CD14-positive monocyte (primary cell): Measurements from ENCODE around the gene KRTAP21-3. TPM values are rescaled to one million over a fixed set of nuclear protein-coding genes. Genes with fewer than 3 reads are reported as not detected.

Source experiments
- DNase-seq, 3 donors: peaks; one replicate each; pipeline ENCODE4 v3.0.0-alpha.2; 2011 to 2022
- H2AFZ ChIP-seq: 2 replicates; pipeline ENCODE4 v1.6.0; 2012; ENCODE audit warnings: mild to moderate bottlenecking, low read depth, low read length, inconsistent platforms; ENCODE audit not compliant: insufficient read depth, poor library complexity, severe bottlenecking
- H3K27ac ChIP-seq, 2 donors: 1 replicate in 1 of 2; 2 replicates in 1 of 2; pipeline ENCODE4 v1.5.1; 2012 to 2013; ENCODE audit warnings: low read length in 2 of 2, control low read depth in 1 of 2, inconsistent platforms in 1 of 2, low read depth in 1 of 2, mild to moderate bottlenecking in 1 of 2
- H3K27me3 ChIP-seq, 2 donors: one replicate each; pipeline versions ENCODE4 v1.6.0 to v1.6.1; 2011 to 2013; ENCODE audit warnings: low read length in 2 of 2; ENCODE audit not compliant: control insufficient read depth in 2 of 2, insufficient read depth in 2 of 2
- H3K36me3 ChIP-seq, 2 donors: replicated peaks in 1 of 2; 1 replicate in 1 of 2; 2 replicates in 1 of 2; pipeline versions ENCODE4 v1.5.1 to v1.6.1; 2012 to 2013; ENCODE audit warnings: low read length in 2 of 2, control low read depth in 1 of 2, inconsistent platforms in 1 of 2, mild to moderate bottlenecking in 1 of 2; ENCODE audit not compliant: insufficient read depth in 2 of 2, control insufficient read depth in 1 of 2
- H3K4me1 ChIP-seq, 2 donors: 1 replicate in 1 of 2; 2 replicates in 1 of 2; pipeline versions ENCODE4 v1.5.1 to v1.6.1; 2012 to 2013; ENCODE audit warnings: low read length in 2 of 2, control low read depth in 1 of 2, inconsistent platforms in 1 of 2, mild to moderate bottlenecking in 1 of 2, moderate library complexity in 1 of 2; ENCODE audit not compliant: insufficient read depth in 2 of 2, control insufficient read depth in 1 of 2
- H3K4me2 ChIP-seq: replicated peaks from 2 replicates; pipeline ENCODE3; 2012; ENCODE audit warnings: low read length, moderate library complexity, mild to moderate bottlenecking; ENCODE audit not compliant: poor library complexity, severe bottlenecking; ENCODE audit errors: extremely low read depth
- H3K4me3 ChIP-seq, 3 experiments: fragments of 200-600 bp in 1 of 3; sonication (generic) in 1 of 3; replicated peaks in 1 of 3; 1 replicate in 2 of 3; 2 replicates in 1 of 3; pipeline ENCODE4 v1.5.1; 2011 to 2013; ENCODE audit warnings: low read length in 3 of 3, mild to moderate bottlenecking in 3 of 3, control low read depth in 2 of 3, low read depth in 2 of 3, inconsistent platforms in 1 of 3, moderate library complexity in 1 of 3
- H3K79me2 ChIP-seq: 2 replicates; pipeline ENCODE4 v1.6.0; 2012; ENCODE audit warnings: mild to moderate bottlenecking, control low read depth, inconsistent platforms, low read length, moderate library complexity; ENCODE audit not compliant: insufficient read depth
- H3K9ac ChIP-seq: 2 replicates; pipeline ENCODE4 v1.6.0; 2017; ENCODE audit warnings: low read length, mild to moderate bottlenecking; ENCODE audit not compliant: insufficient read depth, poor library complexity, severe bottlenecking
- H3K9me3 ChIP-seq, 2 donors: replicated peaks in 1 of 2; 1 replicate in 1 of 2; 2 replicates in 1 of 2; pipeline versions ENCODE4 v1.5.1 to v1.6.1; 2012 to 2013; ENCODE audit warnings: low read length in 2 of 2, control low read depth in 1 of 2; ENCODE audit not compliant: control insufficient read depth in 1 of 2, insufficient read depth in 1 of 2
- H4K20me1 ChIP-seq: 2 replicates; pipeline ENCODE4 v1.6.0; 2012; ENCODE audit warnings: mild to moderate bottlenecking, low read length, control low read depth, moderate library complexity; ENCODE audit not compliant: insufficient read depth
- H3K27ac Mint-ChIP-seq, 7 donors: one replicate each; pipeline ENCODE4 v1.8.0; 2020; ENCODE audit warnings: mild to moderate bottlenecking in 7 of 7, mixed read lengths in 7 of 7, moderate library complexity in 6 of 7, inconsistent platforms in 2 of 7
- H3K27me3 Mint-ChIP-seq, 3 donors: one replicate each; pipeline ENCODE4 v1.8.0; 2021 to 2022; ENCODE audit warnings: low read depth in 3 of 3, mild to moderate bottlenecking in 3 of 3, mixed read lengths in 3 of 3, moderate library complexity in 3 of 3, inconsistent platforms in 1 of 3
- H3K36me3 Mint-ChIP-seq, 2 donors: one replicate each; pipeline ENCODE4 v1.8.0; 2020; ENCODE audit warnings: mixed read lengths in 2 of 2, inconsistent platforms in 1 of 2, mild to moderate bottlenecking in 1 of 2
- H3K4me1 Mint-ChIP-seq: one replicate; pipeline ENCODE4 v1.8.0; 2020; ENCODE audit warnings: mild to moderate bottlenecking, mixed read lengths
- H3K4me3 Mint-ChIP-seq, 2 donors: one replicate each; pipeline ENCODE4 v1.8.0; 2020; ENCODE audit warnings: mild to moderate bottlenecking in 2 of 2, mixed read lengths in 2 of 2, moderate library complexity in 1 of 2
- H3K9me3 Mint-ChIP-seq, 7 donors: one replicate each; pipeline ENCODE4 v1.8.0; 2020 to 2022; ENCODE audit warnings: mixed read lengths in 7 of 7, mild to moderate bottlenecking in 6 of 7, moderate library complexity in 6 of 7, inconsistent platforms in 2 of 7
- CTCF ChIP-seq: fragments of 200-600 bp; IDR thresholded peaks from one replicate; pipeline ENCODE4 v1.8.0; 2022; ENCODE audit warnings: antibody characterized with exemption, mild to moderate bottlenecking
- WGBS: methylation state at CpG from one replicate; pipeline ENCODE4 v1.1.5; 2013; ENCODE audit warnings: missing lambda C conversion rate; ENCODE audit not compliant: insufficient coverage; 5-methylcytosine and 5-hydroxymethylcytosine counted together
- intact Hi-C, 2 donors: fragments of 100-400 bp; cut with micrococcal nuclease; formaldehyde crosslinking; loops; one replicate each; pipeline versions ENCODE4 v1.15.0 to v1.15.1; 2023
- polyA plus RNA-seq, 3 donors: library from polyadenylated mRNA; depleted of rRNA in 1 of 3; unstranded in 2 of 3; stranded (reverse) in 1 of 3; fragments of 300-500 nt in 2 of 3; fragments of >200 nt in 1 of 3; fragmentation: Illumina TruSeq in 2 of 3; gene quantifications; 1 replicate in 2 of 3; 2 replicates in 1 of 3; pipeline ENCODE4 v1.2.3, GENCODE V29; 2012 to 2021

KRTAP21-3 gene
- polyA plus RNA-seq, 3 donors = not detected

- no peak overlapping the region for H3K4me3 Mint-ChIP-seq
- no peak overlapping the region for H3K4me3 ChIP-seq
- no peaks in the 10 kb centered on the region for H3K27me3 ChIP-seq
- WGBS = no CpG with 5 or more reads among the region's 1 CpG
- H3K27ac ChIP-seq = no peak overlapping the region
- H3K4me2 ChIP-seq = no peak overlapping the region
- H3K36me3 Mint-ChIP-seq = no peaks in the 10 kb centered on the region
- no peaks in the 10 kb centered on the region for H3K36me3 ChIP-seq
- no peak overlapping the region for H2AFZ ChIP-seq
- H3K9me3 ChIP-seq = peaks cover 11 to 32% of the 10 kb centered on the region in 2 donors
- H3K27ac Mint-ChIP-seq = no peak overlapping the region
- intact Hi-C loops = no loop called here
- DNase-seq = no peak
- no peaks in the 10 kb centered on the region for H3K27me3 Mint-ChIP-seq
- TF ChIP-seq CTCF = no peak
- H3K4me1 Mint-ChIP-seq = no peaks in the 10 kb centered on the region
- no peaks in the 10 kb centered on the region for H4K20me1 ChIP-seq
- H3K79me2 ChIP-seq = no peaks in the 10 kb centered on the region
- peaks cover 0 to 14% (median 4%) of the 10 kb centered on the region in 7 donors for H3K9me3 Mint-ChIP-seq
- H3K4me1 ChIP-seq = no peaks in the 10 kb centered on the region
- H3K9ac ChIP-seq = no peak overlapping the region
Observed at GRCh38 chr21:30680586-30680985, 38.0 kb downstream of the KRTAP21-3 start.

GRCh38 chr21:30676737-30677136, 41.8 kb downstream of the KRTAP21-3 start:
- Mint-ChIP-seq H3K4me3 (no peak overlapping the region), H3K9me3 (peaks cover 0 to 7% (median 4%) of the 10 kb centered on the region in 7 donors), H3K4me1 (no peaks in the 10 kb centered on the region), H3K36me3 (no peaks in the 10 kb centered on the region), H3K27ac (no peak overlapping the region), H3K27me3 (no peaks in the 10 kb centered on the region)
- no peak for DNase-seq
- Histone ChIP-seq H3K36me3 (no peaks in the 10 kb centered on the region), H3K4me3 (no peak overlapping the region), H3K9ac (no peak overlapping the region), H3K79me2 (no peaks in the 10 kb centered on the region), H3K27me3 (no peaks in the 10 kb centered on the region), H3K9me3 (peaks cover 8 to 22% of the 10 kb centered on the region in 2 donors), H4K20me1 (no peaks in the 10 kb centered on the region), H3K27ac (no peak overlapping the region), H3K4me1 (no peaks in the 10 kb centered on the region), H2AFZ (no peak overlapping the region), H3K4me2 (no peak overlapping the region)
- TF ChIP-seq CTCF = no peak
- intact Hi-C loops = no loop called here
